Endothelial cell of umbilical vein (primary cell): ENCODE data around the gene CBX2. TPM values are rescaled to one million over a fixed set of nuclear protein-coding genes. Genes with fewer than 3 reads are reported as not detected.
"Not testable (repeated sequence)": the region's sequence is repeated elsewhere in the genome, so short reads cannot be mapped to it uniquely, and the experiment has no call there.

Experiments
- BruUV-seq: library from RNA; stranded (reverse); fragments of 400-500 nt; replicated peaks from 2 replicates; lab custom pipeline; 2021; lab: Mats Ljungman, UMichigan
- CTCF ChIA-PET: fragments of 300-600, 350-600 bp; sonication (Branson Sonifier 250); formaldehyde crosslinking; loops from one replicate; lab custom pipeline; 2021; ENCODE audit warnings: antibody characterized with exemption, inconsistent platforms; lab: Charles Lee
- POLR2A ChIA-PET: fragments of 300-600, 350-600 bp; sonication (Branson Sonifier 250); formaldehyde crosslinking; loops from one replicate; lab custom pipeline; 2021; ENCODE audit warnings: antibody characterized with exemption, inconsistent platforms; lab: Charles Lee
- DNase-seq: peaks from one replicate; pipeline ENCODE4 v3.0.0-alpha.2; 2011; ENCODE audit warnings: low read depth, low spot score
- FAIRE-seq: peaks from 2 replicates; lab custom pipeline; 2011; peaks lifted over from hg19 to GRCh38; lab: Jason Lieb, UNC
- H2AFZ ChIP-seq: 2 replicates; pipeline ENCODE4 v1.6.0; 2012; ENCODE audit warnings: low read depth, low read length, control low read depth, inconsistent platforms
- H3K27ac ChIP-seq: 2 replicates; pipeline ENCODE4 v1.5.1; 2011; ENCODE audit warnings: low read depth, mild to moderate bottlenecking, control low read depth, low read length, moderate library complexity; ENCODE audit not compliant: insufficient read depth
- H3K27me3 ChIP-seq, 2 experiments: 2 replicates each; pipeline versions ENCODE4 v1.6.0 to v1.6.1; 2011; ENCODE audit warnings: low read length in 2 of 2, mixed read lengths in 1 of 2; ENCODE audit not compliant: control insufficient read depth in 2 of 2, insufficient read depth in 2 of 2
- H3K36me3 ChIP-seq, 2 experiments: 2 replicates in 1 of 2; 3 replicates in 1 of 2; pipeline ENCODE4 v1.5.1; 2011; ENCODE audit warnings: low read length in 2 of 2, mild to moderate bottlenecking in 1 of 2, moderate library complexity in 1 of 2; ENCODE audit not compliant: control insufficient read depth in 2 of 2, insufficient read depth in 2 of 2; ENCODE audit errors: extremely low read depth in 1 of 2
- H3K4me1 ChIP-seq: 3 replicates; pipeline ENCODE4 v1.5.1; 2011; ENCODE audit warnings: mild to moderate bottlenecking, low read length; ENCODE audit not compliant: control insufficient read depth, insufficient read depth; ENCODE audit errors: extremely low read depth
- H3K4me2 ChIP-seq: 2 replicates; pipeline ENCODE4 v1.6.1; 2011; ENCODE audit warnings: low read length, control low read depth, mixed read lengths; ENCODE audit not compliant: insufficient read depth
- H3K4me3 ChIP-seq, 3 experiments: fragments of 200-600 bp in 1 of 3; sonication (generic), shearing (Covaris generic) in 1 of 3; replicated peaks in 1 of 3; 2 replicates each; pipeline ENCODE4 v1.5.1; 2011 to 2016; ENCODE audit warnings: control low read depth in 3 of 3, low read length in 3 of 3, mild to moderate bottlenecking in 2 of 3, inconsistent platforms in 1 of 3, low read depth in 1 of 3, moderate library complexity in 1 of 3; ENCODE audit not compliant: insufficient read depth in 1 of 3
- H3K79me2 ChIP-seq: 2 replicates; pipeline ENCODE4 v1.6.0; 2012; ENCODE audit warnings: low read length, inconsistent platforms; ENCODE audit not compliant: control insufficient read depth, insufficient read depth
- H3K9ac ChIP-seq: replicated peaks from 2 replicates; pipeline ENCODE3; 2011; ENCODE audit warnings: low read length, control low read depth; ENCODE audit not compliant: insufficient read depth; ENCODE audit errors: extremely low read depth
- H3K9me1 ChIP-seq: replicated peaks from 3 replicates; pipeline ENCODE4 v1.6.0; 2011; ENCODE audit warnings: mild to moderate bottlenecking, low read length; ENCODE audit not compliant: control insufficient read depth, insufficient read depth; ENCODE audit errors: extremely low read depth
- H3K9me3 ChIP-seq: replicated peaks from 2 replicates; pipeline ENCODE4 v1.5.1; 2012; ENCODE audit warnings: low read length, inconsistent platforms; ENCODE audit not compliant: control insufficient read depth, insufficient read depth
- H4K20me1 ChIP-seq: replicated peaks from 2 replicates; pipeline ENCODE3; 2011; ENCODE audit warnings: mild to moderate bottlenecking, low read length; ENCODE audit not compliant: control insufficient read depth, insufficient read depth; ENCODE audit errors: extremely low read depth
- EZH2 ChIP-seq: IDR thresholded peaks from 2 replicates; pipeline ENCODE4 v1.6.1; 2012; ENCODE audit warnings: borderline replicate concordance, low read depth, mild to moderate bottlenecking, moderate library complexity, low read length, inconsistent platforms; ENCODE audit not compliant: severe bottlenecking
- FOS ChIP-seq: IDR thresholded peaks from 2 replicates; pipeline ENCODE4 v1.6.1; 2011; ENCODE audit warnings: mild to moderate bottlenecking, low read length, moderate library complexity, borderline replicate concordance; ENCODE audit not compliant: insufficient read depth
- GATA2 ChIP-seq: IDR thresholded peaks from 2 replicates; pipeline ENCODE4 v1.7.0; 2011; ENCODE audit warnings: low read depth, mild to moderate bottlenecking, moderate library complexity, mixed read lengths, low read length; ENCODE audit not compliant: insufficient read length, insufficient read depth
- JUN ChIP-seq: IDR thresholded peaks from 2 replicates; pipeline ENCODE4 v1.6.1; 2011; ENCODE audit warnings: borderline replicate concordance, low read depth; ENCODE audit not compliant: insufficient read length, insufficient read depth
- MYC ChIP-seq: IDR thresholded peaks from one replicate; pipeline ENCODE4 v1.6.1; 2011; ENCODE audit warnings: mild to moderate bottlenecking, low read depth, low read length
- POLR2A ChIP-seq: IDR thresholded peaks from 2 replicates; pipeline ENCODE4 v1.6.1; 2012; ENCODE audit warnings: low read depth, mild to moderate bottlenecking, control low read depth, low read length
- POLR2AphosphoS5 ChIP-seq: IDR thresholded peaks from 2 replicates; pipeline ENCODE4 v1.6.1; 2012; ENCODE audit warnings: low read depth, mild to moderate bottlenecking, control low read depth, low read length, moderate library complexity; ENCODE audit not compliant: insufficient read depth
- dilution Hi-C: fragments of 300-500 bp; cut with MboI; formaldehyde crosslinking; loops from one replicate; pipeline ENCODE4 v1.15.0; 2019; ENCODE audit warnings: low sequenced_read_pairs; ENCODE audit not compliant: extremely low pct_ligation_motif_present
- intact Hi-C: fragments of 100-400 bp; cut with micrococcal nuclease; formaldehyde crosslinking; loops from one replicate; pipeline ENCODE4 v1.10.0; 2022
- polyA plus RNA-seq, 4 experiments: library from polyadenylated mRNA; depleted of rRNA in 3 of 4; stranded (reverse) in 3 of 4; unstranded in 1 of 4; fragments of >200 nt; gene quantifications; 2 replicates each; pipeline versions ENCODE4 v1.2.1 to v1.2.3, GENCODE V29; 2011 to 2012; ENCODE audit warnings: missing spikeins in 1 of 4
- total RNA-seq: library from RNA; stranded (reverse); gene quantifications from 2 replicates; pipeline ENCODE4 v1.2.3, GENCODE V29; 2021
- TF ChIP-seq, protein P1 (sequence below), 2 donors: IDR thresholded peaks; 1 replicate in 1 of 2; 2 replicates in 1 of 2; pipeline ENCODE4 v1.5.1; 2011; ENCODE audit warnings: low read length in 2 of 2, mild to moderate bottlenecking in 2 of 2, moderate library complexity in 2 of 2, control low read depth in 1 of 2, inconsistent platforms in 1 of 2, low read depth in 1 of 2; ENCODE audit not compliant: insufficient read depth in 1 of 2; ENCODE audit errors: extremely low read depth in 1 of 2
- TF ChIP-seq, protein P2 (sequence below): IDR thresholded peaks from 2 replicates; pipeline ENCODE4 v1.6.1; 2011; ENCODE audit not compliant: insufficient read depth, insufficient read length

The CBX2 gene
- total and polyA plus RNA-seq, 2 donors (not counting 3 experiments of a cell fraction or from before 2014, with no cell fraction given), result 10.5 to 20.0 TPM

DNA sequence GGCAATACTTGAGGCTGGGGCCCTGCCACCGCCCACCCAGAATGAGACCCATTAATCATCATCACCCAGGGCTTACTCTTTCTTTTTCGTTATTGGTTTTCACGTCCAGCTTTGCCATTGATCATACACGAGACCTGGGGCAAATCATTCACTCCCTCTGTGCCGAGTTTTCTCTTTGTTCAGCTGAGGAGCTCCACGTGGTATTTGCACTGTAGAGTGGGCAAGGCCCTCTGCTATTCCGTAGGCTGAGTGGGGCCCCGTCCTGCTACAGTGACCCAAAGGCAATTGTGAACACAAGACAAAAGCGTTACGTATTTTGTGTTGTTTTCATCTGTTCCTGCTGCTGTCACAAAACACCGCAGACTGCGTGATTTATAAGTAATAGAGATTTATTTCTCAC lies 23.6 kb upstream of the CBX2 start:
- H3K9me3 ChIP-seq, result no peaks in the 10 kb centered on the region
- no peak overlapping the region for H3K27ac ChIP-seq
- no peaks in the 10 kb centered on the region for H4K20me1 ChIP-seq
- intact Hi-C loops (no loop called here), dilution Hi-C loops (no loop called here)
- TF ChIP-seq JUN, result no peak
- TF ChIP-seq, protein P1, sequence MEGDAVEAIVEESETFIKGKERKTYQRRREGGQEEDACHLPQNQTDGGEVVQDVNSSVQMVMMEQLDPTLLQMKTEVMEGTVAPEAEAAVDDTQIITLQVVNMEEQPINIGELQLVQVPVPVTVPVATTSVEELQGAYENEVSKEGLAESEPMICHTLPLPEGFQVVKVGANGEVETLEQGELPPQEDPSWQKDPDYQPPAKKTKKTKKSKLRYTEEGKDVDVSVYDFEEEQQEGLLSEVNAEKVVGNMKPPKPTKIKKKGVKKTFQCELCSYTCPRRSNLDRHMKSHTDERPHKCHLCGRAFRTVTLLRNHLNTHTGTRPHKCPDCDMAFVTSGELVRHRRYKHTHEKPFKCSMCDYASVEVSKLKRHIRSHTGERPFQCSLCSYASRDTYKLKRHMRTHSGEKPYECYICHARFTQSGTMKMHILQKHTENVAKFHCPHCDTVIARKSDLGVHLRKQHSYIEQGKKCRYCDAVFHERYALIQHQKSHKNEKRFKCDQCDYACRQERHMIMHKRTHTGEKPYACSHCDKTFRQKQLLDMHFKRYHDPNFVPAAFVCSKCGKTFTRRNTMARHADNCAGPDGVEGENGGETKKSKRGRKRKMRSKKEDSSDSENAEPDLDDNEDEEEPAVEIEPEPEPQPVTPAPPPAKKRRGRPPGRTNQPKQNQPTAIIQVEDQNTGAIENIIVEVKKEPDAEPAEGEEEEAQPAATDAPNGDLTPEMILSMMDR (IDR thresholded peaks at IDR 0.05; ENCODE audit: extremely low read depth in 1 of 2, insufficient read depth in 1 of 2, low read depth in 1 of 2, low read length in 2 of 2), result no peak
- TF ChIP-seq POLR2AphosphoS5, result no peak
- TF ChIP-seq, protein P2, sequence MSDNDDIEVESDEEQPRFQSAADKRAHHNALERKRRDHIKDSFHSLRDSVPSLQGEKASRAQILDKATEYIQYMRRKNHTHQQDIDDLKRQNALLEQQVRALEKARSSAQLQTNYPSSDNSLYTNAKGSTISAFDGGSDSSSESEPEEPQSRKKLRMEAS, result no peak
- no peak for TF ChIP-seq POLR2A
- TF ChIP-seq GATA2, result no peak
- TF ChIP-seq MYC, result no peak
- no peak for TF ChIP-seq EZH2
- no peak for TF ChIP-seq FOS
- H2AFZ ChIP-seq, result no peak overlapping the region
- DNase-seq (no peak), FAIRE-seq (no peak)
- ChIA-PET CTCF (interaction anchor here (1.0 to 1.4 kb wide), 2 partner anchors 8 to 12 kb away, joined by 3 to 8 read pairs; no protein-coding TSS in a partner anchor), POLR2A (no interaction called here)
- no peak overlapping the region for H3K4me3 ChIP-seq
- BruUV-seq, result no TSS peak
- peaks cover 6 to 9% of the 10 kb centered on the region in 2 experiments for H3K27me3 ChIP-seq
- H3K9ac ChIP-seq, result no peak overlapping the region
- no peak overlapping the region for H3K4me2 ChIP-seq
- no peaks in the 10 kb centered on the region for H3K79me2 ChIP-seq
- H3K4me1 ChIP-seq, result no peaks in the 10 kb centered on the region
- no peaks in the 10 kb centered on the region for H3K36me3 ChIP-seq
- H3K9me1 ChIP-seq, result no peaks in the 10 kb centered on the region

GRCh38 chr17:79754903-79755302 lies 23.0 kb upstream of the CBX2 start:
- H3K79me2 ChIP-seq, H3K36me3 ChIP-seq, H3K4me2 ChIP-seq, dilution Hi-C loops, DNase-seq, intact Hi-C loops, H2AFZ ChIP-seq, H3K4me1 ChIP-seq, H3K9me1 ChIP-seq, BruUV-seq, FAIRE-seq, H3K9me3 ChIP-seq, H3K4me3 ChIP-seq, H3K9ac ChIP-seq, H4K20me1 ChIP-seq, H3K27me3 ChIP-seq, H3K27ac ChIP-seq, POLR2A ChIA-PET: not testable (repeated sequence)
- CTCF ChIA-PET, result interaction anchor here (1.0 to 1.4 kb wide), 2 partner anchors 9 to 13 kb away, joined by 3 to 8 read pairs; no protein-coding TSS in a partner anchor
